SK-N-SH treated with all-trans-retinoic acid at 6 μM for 48 hours (cell line): ENCODE results near the gene MTUS2.

ENCODE experiments used
- GLIS3 ChIP-seq: fragments of 250-450 bp; sonication (Bioruptor Pico); IDR thresholded peaks from 2 replicates; pipeline ENCODE4 v1.5.0; 2020; ENCODE audit warnings: mild to moderate bottlenecking, moderate library complexity
- PATZ1 ChIP-seq: fragments of 250-450 bp; sonication (Bioruptor Pico); IDR thresholded peaks from 2 replicates; pipeline ENCODE4 v1.8.0; 2020; ENCODE audit warnings: mild to moderate bottlenecking, moderate library complexity, borderline replicate concordance
- POU6F1 ChIP-seq: fragments of 250-450 bp; sonication (Bioruptor Pico); IDR thresholded peaks from 2 replicates; pipeline ENCODE4 v1.8.0; 2021; ENCODE audit warnings: low read depth, mild to moderate bottlenecking, moderate library complexity, borderline replicate concordance
- TCF4 ChIP-seq: fragments of 250-450 bp; sonication (Bioruptor Pico); IDR thresholded peaks from 2 replicates; pipeline ENCODE4 v1.8.0; 2021; ENCODE audit warnings: mild to moderate bottlenecking, moderate library complexity, borderline replicate concordance
- TOX ChIP-seq: fragments of 250-450 bp; sonication (Bioruptor Pico); IDR thresholded peaks from 2 replicates; pipeline ENCODE4 v1.8.0; 2021; ENCODE audit warnings: mild to moderate bottlenecking, moderate library complexity, borderline replicate concordance
- ZFP30 ChIP-seq: fragments of 450-650 bp; formaldehyde crosslinking; IDR thresholded peaks from 2 replicates; pipeline ENCODE4 v1.5.0; 2022; ENCODE audit warnings: mild to moderate bottlenecking, moderate library complexity

DNA sequence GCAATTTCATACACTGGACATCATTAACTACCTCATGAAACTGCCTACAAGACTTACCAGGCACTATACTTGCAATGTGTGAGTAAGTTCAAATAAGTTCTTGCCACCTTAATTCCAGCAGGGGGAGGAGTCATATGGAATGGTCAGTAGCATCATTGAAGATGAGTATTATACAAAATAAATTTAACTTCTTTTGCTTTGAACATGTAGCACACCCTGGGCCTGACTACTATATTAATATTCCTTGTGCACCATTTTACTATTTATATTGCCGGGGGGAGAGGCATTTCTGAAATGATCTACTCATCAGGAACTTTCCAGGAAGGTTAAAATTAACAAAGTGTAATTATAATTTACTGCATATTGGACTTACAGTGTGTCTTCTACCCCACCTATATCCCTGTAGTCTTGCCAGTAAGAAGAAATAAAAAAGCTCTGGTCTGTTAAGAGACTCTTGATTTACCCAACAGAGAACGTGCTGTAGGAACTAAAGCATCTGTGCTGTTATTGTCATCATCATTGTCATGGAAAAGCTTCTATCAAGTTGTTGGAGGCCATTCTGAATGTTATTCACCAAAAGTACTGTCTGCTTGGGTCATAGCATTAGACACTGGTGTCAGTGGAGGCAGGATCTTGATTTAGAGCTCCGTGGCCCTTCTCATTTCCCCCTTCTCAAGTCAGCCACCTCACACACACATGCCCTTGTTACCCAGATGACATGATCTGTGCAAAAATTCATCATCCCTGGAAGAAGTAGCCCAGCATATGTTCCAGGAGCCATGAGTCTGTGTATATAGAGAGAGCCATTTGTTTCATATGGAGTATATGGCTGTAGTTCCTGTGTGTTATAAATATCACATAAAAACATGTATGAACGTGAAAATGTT is 147.1 kb downstream of the MTUS2 start:
- TF ChIP-seq GLIS3: no peak
- no peak for TF ChIP-seq ZFP30
- no peak for TF ChIP-seq TCF4 (CRISPR knock-in tag)
- no peak for TF ChIP-seq POU6F1 (CRISPR knock-in tag)
- no peak for TF ChIP-seq PATZ1 (CRISPR knock-in tag)
- TF ChIP-seq TOX (CRISPR knock-in tag): no peak
